HCT116 (cell line): ENCODE results near the gene MDFIC2. TPM values are rescaled to one million over a fixed set of nuclear protein-coding genes. Genes with fewer than 3 reads are reported as not detected.

ENCODE experiments used
- ATAC-seq: fragments of 200-7000 bp; cut with Tn5 transposase; 2 replicates; pipeline ENCODE4 v1.9.1; 2020; ENCODE audit warnings: mild to moderate bottlenecking, moderate library complexity
- BruUV-seq: library from RNA; stranded (reverse); fragments of 400-500 nt; replicated peaks from 2 replicates; lab custom pipeline; 2021; lab: Mats Ljungman, UMichigan
- CTCF ChIA-PET: fragments of 300-600 bp; sonication (Branson Sonifier 250); formaldehyde crosslinking; loops from one replicate; lab custom pipeline; 2021; ENCODE audit warnings: antibody characterized with exemption; lab: Charles Lee
- POLR2A ChIA-PET: fragments of 300-600, 350-600 bp; sonication (Branson Sonifier 250); formaldehyde crosslinking; loops from one replicate; lab custom pipeline; 2021; ENCODE audit warnings: antibody characterized with exemption; lab: Charles Lee
- RAD21 ChIA-PET, 2 experiments: fragments of 300-600 bp; sonication (Branson Sonifier 250); formaldehyde crosslinking; loops; one replicate each; lab custom pipeline; 2023; ENCODE audit warnings: low total read pairs in 2 of 2; ENCODE audit not compliant: uncharacterized antibody in 2 of 2, unreplicated experiment in 2 of 2, low non-redundant PET in 1 of 2; lab: Charles Lee
- DNase-seq: peaks from one replicate; pipeline ENCODE4 v3.0.0-alpha.2; 2010; ENCODE audit warnings: low read depth, low spot score
- H2AFZ ChIP-seq: fragments of 200-600 bp; shearing (Covaris generic), sonication (generic); 2 replicates; pipeline ENCODE4 v1.6.1; 2017; ENCODE audit warnings: low read depth, mixed run types, mixed read lengths, antibody characterized with exemption, low read length; ENCODE audit not compliant: poor library complexity, severe bottlenecking
- H3K27ac ChIP-seq: 2 replicates; pipeline ENCODE4 v1.5.1; 2012; ENCODE audit warnings: low read depth, low read length
- H3K27me3 ChIP-seq: fragments of 200-600 bp; sonication (generic); 2 replicates; pipeline ENCODE4 v1.6.1; 2016; ENCODE audit warnings: mixed run types, low read length, mixed read lengths; ENCODE audit not compliant: insufficient read depth
- H3K36me3 ChIP-seq, 2 experiments: fragments of 200-500 bp in 1 of 2; fragments of 200-600 bp in 1 of 2; sonication (Bioruptor generic) in 1 of 2; sonication (generic) in 1 of 2; 2 replicates each; pipeline versions ENCODE4 v1.5.1 to v1.6.1; 2014 to 2016; ENCODE audit warnings: low read length in 2 of 2, inconsistent platforms in 1 of 2, mixed read lengths in 1 of 2, mixed run types in 1 of 2; ENCODE audit not compliant: insufficient read depth in 2 of 2, control insufficient read depth in 1 of 2
- H3K4me1 ChIP-seq, 2 experiments: fragments of 200-600 bp in 1 of 2; sonication (generic) in 1 of 2; 2 replicates each; pipeline versions ENCODE4 v1.5.1 to v1.6.1; 2012 to 2017; ENCODE audit warnings: low read length in 2 of 2, inconsistent platforms in 1 of 2, mild to moderate bottlenecking in 1 of 2, mixed read lengths in 1 of 2, mixed run types in 1 of 2, moderate library complexity in 1 of 2; ENCODE audit not compliant: insufficient read depth in 2 of 2, control insufficient read depth in 1 of 2
- H3K4me2 ChIP-seq: fragments of 200-600 bp; sonication (generic); 2 replicates; pipeline ENCODE4 v1.6.1; 2017; ENCODE audit warnings: mixed run types, low read length, mixed read lengths
- H3K4me3 ChIP-seq, 2 experiments: fragments of 200-600 bp in 1 of 2; sonication (generic) in 1 of 2; replicated peaks in 1 of 2; 2 replicates each; pipeline ENCODE4 v1.5.1; 2011 to 2016; ENCODE audit warnings: low read length in 2 of 2, control low read depth in 1 of 2, low read depth in 1 of 2, mild to moderate bottlenecking in 1 of 2, mixed read lengths in 1 of 2, mixed run types in 1 of 2
- H3K79me2 ChIP-seq: fragments of 200-600 bp; sonication (generic); 2 replicates; pipeline ENCODE4 v1.6.1; 2017; ENCODE audit warnings: mild to moderate bottlenecking, mixed run types, low read length, moderate library complexity, mixed read lengths; ENCODE audit not compliant: insufficient read depth
- H3K9ac ChIP-seq: fragments of 200-600 bp; sonication (generic); 2 replicates; pipeline ENCODE4 v1.6.1; 2016; ENCODE audit warnings: low read length, mixed read lengths
- H3K9me2 ChIP-seq: fragments of 200-600 bp; sonication (generic), shearing (Covaris generic); 2 replicates; pipeline ENCODE4 v1.6.1; 2017; ENCODE audit warnings: mixed run types, mild to moderate bottlenecking, moderate library complexity; ENCODE audit not compliant: insufficient read depth
- H3K9me3 ChIP-seq, 2 experiments: fragments of 200-500 bp in 1 of 2; fragments of 200-600 bp in 1 of 2; sonication (Bioruptor generic) in 1 of 2; sonication (generic) in 1 of 2; 2 replicates each; pipeline ENCODE4 v1.6.1; 2014 to 2017; ENCODE audit warnings: low read length in 2 of 2, mixed read lengths in 2 of 2, inconsistent platforms in 1 of 2, low read depth in 1 of 2, mild to moderate bottlenecking in 1 of 2, mixed run types in 1 of 2, moderate library complexity in 1 of 2; ENCODE audit not compliant: control insufficient read depth in 1 of 2, insufficient read depth in 1 of 2
- H4K20me1 ChIP-seq: fragments of 200-600 bp; sonication (generic), shearing (Covaris generic); 2 replicates; pipeline ENCODE4 v1.6.1; 2017; ENCODE audit warnings: mixed run types, mild to moderate bottlenecking, moderate library complexity; ENCODE audit not compliant: insufficient read depth
- ATF3 ChIP-seq: IDR thresholded peaks from 2 replicates; pipeline ENCODE4 v1.6.1; 2012
- CEBPB ChIP-seq: IDR thresholded peaks from 2 replicates; pipeline ENCODE4 v1.6.1; 2012; ENCODE audit warnings: low read depth
- CTCF ChIP-seq, 3 experiments: fragments of 200-600 bp in 1 of 3; sonication (generic) in 1 of 3; IDR thresholded peaks in 2 of 3; conservative IDR thresholded peaks in 1 of 3; 2 replicates each; pipeline ENCODE4 v1.5.1; 2012 to 2017; ENCODE audit warnings: low read depth in 2 of 3, low read length in 2 of 3, antibody characterized with exemption in 1 of 3, borderline replicate concordance in 1 of 3, control low read depth in 1 of 3, mild to moderate bottlenecking in 1 of 3, mixed read lengths in 1 of 3, mixed run types in 1 of 3, moderate library complexity in 1 of 3; ENCODE audit not compliant: insufficient read depth in 1 of 3
- EGR1 ChIP-seq: IDR thresholded peaks from 2 replicates; pipeline ENCODE4 v1.6.1; 2012; ENCODE audit warnings: low read depth
- ELF1 ChIP-seq: IDR thresholded peaks from 2 replicates; pipeline ENCODE4 v1.6.1; 2012; ENCODE audit warnings: low read depth, borderline replicate concordance
- EZH2phosphoT487 ChIP-seq: fragments of 200-600 bp; IDR thresholded peaks from 2 replicates; pipeline ENCODE4 v1.6.1; 2018; ENCODE audit warnings: antibody characterized with exemption, borderline replicate concordance
- FOSL1 ChIP-seq: IDR thresholded peaks from 2 replicates; pipeline ENCODE4 v1.6.1; 2012; ENCODE audit warnings: low read depth
- JUND ChIP-seq: IDR thresholded peaks from 2 replicates; pipeline ENCODE4 v1.6.1; 2012
- MAX ChIP-seq: IDR thresholded peaks from 2 replicates; pipeline ENCODE4 v1.6.1; 2012
- POLR2A ChIP-seq: IDR thresholded peaks from 2 replicates; pipeline ENCODE4 v1.7.0; 2011; ENCODE audit warnings: borderline replicate concordance; ENCODE audit not compliant: insufficient read depth, insufficient read length; ENCODE audit errors: extremely low read depth
- POLR2AphosphoS5 ChIP-seq: IDR thresholded peaks from 2 replicates; pipeline ENCODE4 v1.6.1; 2011; ENCODE audit warnings: mild to moderate bottlenecking, low read depth, low read length, moderate library complexity
- RAD21 ChIP-seq: IDR thresholded peaks from 2 replicates; pipeline ENCODE4 v1.6.1; 2012; ENCODE audit warnings: low read depth, mild to moderate bottlenecking
- SIN3A ChIP-seq: IDR thresholded peaks from 2 replicates; pipeline ENCODE4 v1.6.1; 2012; ENCODE audit warnings: low read depth
- SP1 ChIP-seq: IDR thresholded peaks from 2 replicates; pipeline ENCODE4 v1.6.1; 2012; ENCODE audit warnings: low read depth
- SRF ChIP-seq: IDR thresholded peaks from 2 replicates; pipeline ENCODE4 v1.6.1; 2012; ENCODE audit warnings: low read depth
- TCF7L2 ChIP-seq: IDR thresholded peaks from 2 replicates; pipeline ENCODE4 v1.7.0; 2011; ENCODE audit warnings: borderline replicate concordance, inconsistent platforms; ENCODE audit not compliant: insufficient read depth, insufficient read length; ENCODE audit errors: extremely low read depth
- YY1 ChIP-seq: IDR thresholded peaks from 2 replicates; pipeline ENCODE4 v1.6.1; 2011; ENCODE audit warnings: low read length, low read depth, moderate library complexity, mild to moderate bottlenecking; ENCODE audit not compliant: insufficient replicate concordance; ENCODE audit errors: extremely low read depth
- ZBTB33 ChIP-seq: IDR thresholded peaks from 2 replicates; pipeline ENCODE4 v1.6.1; 2011; ENCODE audit warnings: mild to moderate bottlenecking, low read length, moderate library complexity; ENCODE audit not compliant: insufficient replicate concordance; ENCODE audit errors: extremely low read depth
- ZFX ChIP-seq: fragments of 450-650 bp; IDR thresholded peaks from 2 replicates; pipeline ENCODE4 v1.6.1; 2017
- ZNF274 ChIP-seq: fragments of 200-500 bp; sonication (Bioruptor generic); IDR thresholded peaks from 2 replicates; pipeline ENCODE4 v1.6.1; 2014; ENCODE audit warnings: mild to moderate bottlenecking, low read depth, low read length, inconsistent platforms
- intact Hi-C: fragments of 100-400 bp; cut with micrococcal nuclease; formaldehyde crosslinking; loops from 2 replicates; pipeline ENCODE4 v1.10.0; 2022
- total RNA-seq: library from RNA; stranded (reverse); gene quantifications from one replicate; pipeline ENCODE4 v1.2.1, GENCODE V29; 2021; ENCODE audit not compliant: unreplicated experiment

The MDFIC2 gene
- total RNA-seq, 1 experiment from 2014 or later: not detected

GRCh38 chr3:70333080-70333479, 20.6 kb upstream of the MDFIC2 start:
- H3K4me3 ChIP-seq: no peak overlapping the region
- CTCF ChIA-PET: no interaction called here
- ATAC-seq (no peak), DNase-seq (no peak)
- intact Hi-C loops: no loop called here
- TF ChIP-seq YY1 (no peak), ZBTB33 (no peak), POLR2AphosphoS5 (no peak), CTCF (IDR thresholded peaks at IDR 0.05 in 2 of 3, conservative IDR thresholded peaks at IDR 0.05 in 1 of 3; ENCODE audit: borderline replicate concordance in 1 of 3, insufficient read depth in 1 of 3, low read depth in 2 of 3, low read length in 2 of 3) (no peak), SRF (no peak), ATF3 (no peak), POLR2A (no peak), ZNF274 (no peak), SP1 (no peak), FOSL1 (no peak), TCF7L2 (no peak), MAX (no peak), JUND (no peak), SIN3A (no peak), ZFX (no peak), EZH2phosphoT487 (no peak), RAD21 (no peak), CEBPB (no peak), ELF1 (no peak), EGR1 (no peak)
- H3K9me2 ChIP-seq: no peaks in the 10 kb centered on the region
- H4K20me1 ChIP-seq: no peaks in the 10 kb centered on the region
- H2AFZ ChIP-seq: no peak overlapping the region
- H3K27me3 ChIP-seq: no peaks in the 10 kb centered on the region
- no peaks in the 10 kb centered on the region for H3K4me1 ChIP-seq
- H3K4me2 ChIP-seq: no peak overlapping the region
- H3K9ac ChIP-seq: no peak overlapping the region
- H3K36me3 ChIP-seq: no peaks in the 10 kb centered on the region
- H3K79me2 ChIP-seq: no peaks in the 10 kb centered on the region
- H3K27ac ChIP-seq: no peak overlapping the region
- no TSS peak for BruUV-seq
- POLR2A ChIA-PET: no interaction called here
- peaks cover 0 to 3% of the 10 kb centered on the region in 2 experiments; a peak in 1 of 4 replicates for H3K9me3 ChIP-seq
- RAD21 ChIA-PET: no interaction called here
